Peyer's patch (tissue), 4 donors: Measurements from ENCODE around the gene PDZD2.

Source experiments
- POLR2A ChIP-seq, 2 donors: fragments of 450-650 bp; IDR thresholded peaks; one replicate each; pipeline ENCODE4 v1.5.1; 2017; ENCODE audit warnings: antibody characterized with exemption in 2 of 2, mild to moderate bottlenecking in 2 of 2, moderate library complexity in 2 of 2
- TF ChIP-seq, protein P1 (sequence below), 6 experiments: fragments of 450-650 bp in 4 of 6; fragments of 200-600 bp in 2 of 6; sonication (generic) in 1 of 6; IDR thresholded peaks; one replicate each; pipeline ENCODE4 v1.5.1; 2017 to 2019; ENCODE audit warnings: antibody characterized with exemption in 6 of 6, mild to moderate bottlenecking in 3 of 6, moderate library complexity in 1 of 6

DNA sequence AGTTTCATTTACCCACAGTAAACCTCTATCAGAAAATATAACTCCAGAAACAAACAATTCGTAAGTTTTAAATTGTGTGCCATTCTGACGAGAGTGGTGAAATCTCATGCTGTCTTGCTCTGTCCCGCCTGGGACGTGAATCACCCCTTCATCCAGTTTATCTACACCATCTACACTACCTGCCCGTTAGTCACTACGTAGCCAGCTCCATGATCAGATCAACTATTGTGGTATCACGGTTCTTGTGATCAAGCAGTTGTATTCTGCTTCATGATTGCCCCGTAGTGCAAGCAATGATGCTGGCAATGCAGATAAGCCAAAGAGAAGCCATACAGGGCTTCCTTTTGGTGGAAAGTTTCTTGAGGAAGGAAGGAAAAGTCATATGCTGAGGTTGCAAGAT, 384.9 kb downstream of the PDZD2 start:
- TF ChIP-seq, protein P1, sequence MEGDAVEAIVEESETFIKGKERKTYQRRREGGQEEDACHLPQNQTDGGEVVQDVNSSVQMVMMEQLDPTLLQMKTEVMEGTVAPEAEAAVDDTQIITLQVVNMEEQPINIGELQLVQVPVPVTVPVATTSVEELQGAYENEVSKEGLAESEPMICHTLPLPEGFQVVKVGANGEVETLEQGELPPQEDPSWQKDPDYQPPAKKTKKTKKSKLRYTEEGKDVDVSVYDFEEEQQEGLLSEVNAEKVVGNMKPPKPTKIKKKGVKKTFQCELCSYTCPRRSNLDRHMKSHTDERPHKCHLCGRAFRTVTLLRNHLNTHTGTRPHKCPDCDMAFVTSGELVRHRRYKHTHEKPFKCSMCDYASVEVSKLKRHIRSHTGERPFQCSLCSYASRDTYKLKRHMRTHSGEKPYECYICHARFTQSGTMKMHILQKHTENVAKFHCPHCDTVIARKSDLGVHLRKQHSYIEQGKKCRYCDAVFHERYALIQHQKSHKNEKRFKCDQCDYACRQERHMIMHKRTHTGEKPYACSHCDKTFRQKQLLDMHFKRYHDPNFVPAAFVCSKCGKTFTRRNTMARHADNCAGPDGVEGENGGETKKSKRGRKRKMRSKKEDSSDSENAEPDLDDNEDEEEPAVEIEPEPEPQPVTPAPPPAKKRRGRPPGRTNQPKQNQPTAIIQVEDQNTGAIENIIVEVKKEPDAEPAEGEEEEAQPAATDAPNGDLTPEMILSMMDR (IDR thresholded peaks at IDR 0.05), result no peak
- no peak for TF ChIP-seq POLR2A (IDR thresholded peaks at IDR 0.05)
